HepG2 (cell line): ENCODE measurements around the gene GMNN. TPM values are rescaled to one million over a fixed set of nuclear protein-coding genes. Genes with fewer than 3 reads are reported as not detected.

ENCODE experiments used
- ATAC-seq: fragments of 200-7000 bp; cut with Tn5 transposase; 3 replicates; pipeline ENCODE4 v1.9.1; 2020; ENCODE audit warnings: mild to moderate bottlenecking, moderate library complexity
- BruUV-seq: library from RNA; stranded (reverse); fragments of 400-500 nt; replicated peaks from 2 replicates; lab custom pipeline; 2021; lab: Mats Ljungman, UMichigan
- CTCF ChIA-PET: fragments of 300-600 bp; formaldehyde crosslinking; extraction: SDS; loops from one replicate; lab custom pipeline; 2021; ENCODE audit warnings: low total read pairs, inconsistent platforms, low intra/inter-chr PET ratio; lab: Yijun Ruan, JAX
- POLR2A ChIA-PET: fragments of 350-600 bp; sonication (Branson Sonifier 250); formaldehyde crosslinking; loops from one replicate; lab custom pipeline; 2020; ENCODE audit warnings: antibody characterized with exemption, inconsistent platforms; lab: Yijun Ruan, JAX
- DNase-seq: peaks from one replicate; pipeline ENCODE4 v3.0.0-alpha.2; 2015; ENCODE audit warnings: low spot score
- FAIRE-seq: peaks from 3 replicates; lab custom pipeline; 2011; peaks lifted over from hg19 to GRCh38; lab: Jason Lieb, UNC
- H2AFZ ChIP-seq: one replicate; pipeline ENCODE4 v1.6.1; 2011; ENCODE audit warnings: low read length, inconsistent platforms
- H3K27ac ChIP-seq: fragments of 300-600 bp; 3 replicates; pipeline ENCODE4 v1.8.0; 2011; ENCODE audit warnings: mixed run types, mild to moderate bottlenecking, mixed read lengths, low read length, inconsistent platforms; ENCODE audit not compliant: insufficient read depth; ENCODE audit errors: extremely low read length
- H3K27me3 ChIP-seq, 2 experiments: fragments of 200-600 bp in 1 of 2; 2 replicates in 1 of 2; 3 replicates in 1 of 2; pipeline versions ENCODE4 v1.6.0 to v1.8.0; 2011; ENCODE audit warnings: low read length in 2 of 2, mild to moderate bottlenecking in 2 of 2, moderate library complexity in 2 of 2, inconsistent platforms in 1 of 2; ENCODE audit not compliant: insufficient read depth in 2 of 2, control insufficient read depth in 1 of 2
- H3K36me3 ChIP-seq, 2 experiments: fragments of 200-600 bp in 1 of 2; replicated peaks in 1 of 2; 2 replicates in 1 of 2; 3 replicates in 1 of 2; pipeline versions ENCODE4 v1.5.1 to v1.8.0; 2011; ENCODE audit warnings: low read length in 2 of 2, inconsistent platforms in 1 of 2; ENCODE audit not compliant: insufficient read depth in 2 of 2, control insufficient read depth in 1 of 2
- H3K4me1 ChIP-seq: 2 replicates; pipeline ENCODE4 v1.5.1; 2012; ENCODE audit warnings: low read length, inconsistent platforms; ENCODE audit not compliant: insufficient read depth
- H3K4me2 ChIP-seq: 2 replicates; pipeline ENCODE4 v1.6.0; 2011; ENCODE audit warnings: low read depth, low read length, inconsistent platforms
- H3K4me3 ChIP-seq, 3 experiments: fragments of 200-600 bp in 1 of 3; sonication (generic), shearing (Covaris generic) in 1 of 3; replicated peaks in 1 of 3; 2 replicates each; pipeline ENCODE4 v1.5.1; 2011 to 2016; ENCODE audit warnings: low read length in 3 of 3, inconsistent platforms in 2 of 3, low read depth in 2 of 3, mild to moderate bottlenecking in 2 of 3, control low read depth in 1 of 3, mixed read lengths in 1 of 3; ENCODE audit not compliant: insufficient read depth in 1 of 3
- H3K79me2 ChIP-seq: one replicate; pipeline ENCODE4 v1.6.1; 2011; ENCODE audit warnings: low read length, inconsistent platforms; ENCODE audit not compliant: insufficient read depth
- H3K9ac ChIP-seq: 2 replicates; pipeline ENCODE4 v1.6.0; 2011; ENCODE audit warnings: mild to moderate bottlenecking, low read depth, low read length, inconsistent platforms; ENCODE audit not compliant: insufficient read depth
- H3K9me3 ChIP-seq: 2 replicates; pipeline ENCODE4 v1.5.1; 2012; ENCODE audit warnings: mild to moderate bottlenecking, low read length
- H4K20me1 ChIP-seq: 2 replicates; pipeline ENCODE4 v1.6.0; 2011; ENCODE audit warnings: inconsistent platforms, mild to moderate bottlenecking, low read length, moderate library complexity; ENCODE audit not compliant: insufficient read depth
- ESRRA ChIP-seq: sonication (generic); formaldehyde crosslinking; IDR thresholded peaks from 2 replicates; pipeline ENCODE4 v1.5.1; 2020; ENCODE audit warnings: mild to moderate bottlenecking, low read depth, missing genetic modification reagents
- FIP1L1 ChIP-seq: fragments of 200-400 bp; formaldehyde crosslinking; IDR thresholded peaks from 2 replicates; pipeline ENCODE4 v1.6.1; 2018; ENCODE audit warnings: low read depth, mild to moderate bottlenecking, low read length, moderate library complexity, borderline replicate concordance; ENCODE audit not compliant: insufficient read depth
- MTERF4 ChIP-seq: sonication (generic); formaldehyde crosslinking; IDR thresholded peaks from 2 replicates; pipeline ENCODE4 v1.8.0; 2023; ENCODE audit warnings: mild to moderate bottlenecking, missing genetic modification reagents
- PHF21A ChIP-seq: sonication (generic); formaldehyde crosslinking; IDR thresholded peaks from 2 replicates; pipeline ENCODE4 v1.5.0; 2020; ENCODE audit warnings: mild to moderate bottlenecking, missing genetic modification reagents
- SETDB1 ChIP-seq: sonication (generic); formaldehyde crosslinking; IDR thresholded peaks from 2 replicates; pipeline ENCODE4 v1.5.1; 2020; ENCODE audit warnings: missing genetic modification reagents, mild to moderate bottlenecking, borderline replicate concordance
- TBX3 ChIP-seq: fragments of 450-650 bp; IDR thresholded peaks from 2 replicates; pipeline ENCODE4 v1.6.1; 2017; ENCODE audit warnings: antibody characterized with exemption, mild to moderate bottlenecking, inconsistent platforms, borderline replicate concordance
- ZIK1 ChIP-seq: sonication (generic); formaldehyde crosslinking; IDR thresholded peaks from 2 replicates; pipeline ENCODE4 v1.5.0; 2020; ENCODE audit warnings: mild to moderate bottlenecking, low read depth, missing genetic modification reagents, borderline replicate concordance
- WGBS: methylation state at CpG from one replicate; pipeline ENCODE4 v1.1.6; 2017; ENCODE audit warnings: low lambda C conversion rate; 5-methylcytosine and 5-hydroxymethylcytosine counted together
- in situ Hi-C: cut with HindIII; loops from 2 replicates; pipeline ENCODE4 v1.10.0; 2017; ENCODE audit warnings: low pct_unique_long_range_greater_than_20kb; ENCODE audit not compliant: extremely low pct_ligation_motif_present
- intact Hi-C: fragments of 100-400 bp; cut with micrococcal nuclease; formaldehyde crosslinking; loops from one replicate; pipeline ENCODE4 v1.10.0; 2022; ENCODE audit not compliant: unreplicated experiment
- polyA plus RNA-seq, 8 experiments: library from polyadenylated mRNA; depleted of rRNA in 3 of 8; stranded (reverse) in 7 of 8; unstranded in 1 of 8; fragments of >200 nt; fragmentation: Illumina TruSeq in 4 of 8; extraction: Trizol in 4 of 8; gene quantifications; 2 replicates each; pipeline versions ENCODE4 v1.2.1 to v1.2.3, GENCODE V29; 2011 to 2016; ENCODE audit warnings: low read depth in 4 of 8, missing spikeins in 1 of 8, mixed read lengths in 1 of 8; ENCODE audit not compliant: insufficient read depth in 1 of 8
- total RNA-seq, 5 experiments: library from RNA; depleted of rRNA; stranded (reverse); fragments of >200 nt; fragmentation: Illumina TruSeq; extraction: Trizol; gene quantifications; 2 replicates each; pipeline ENCODE4 v1.2.3, GENCODE V29; 2016; ENCODE audit warnings: low read depth in 1 of 5
- TF ChIP-seq, protein P1 (sequence below): sonication (generic); formaldehyde crosslinking; conservative IDR thresholded peaks from 2 replicates; pipeline ENCODE4 v1.4.0; 2020; ENCODE audit warnings: missing genetic modification reagents
- TF ChIP-seq, protein P2 (sequence below): IDR thresholded peaks from 2 replicates; pipeline ENCODE4 v1.4.0; 2020; ENCODE audit warnings: mild to moderate bottlenecking, missing genetic modification reagents

Gene GMNN
- total and polyA plus RNA-seq, 2 of the 13 experiments (the other 11 are each of a cell fraction or from before 2014, with no cell fraction given): 61.8 to 154 TPM

DNA sequence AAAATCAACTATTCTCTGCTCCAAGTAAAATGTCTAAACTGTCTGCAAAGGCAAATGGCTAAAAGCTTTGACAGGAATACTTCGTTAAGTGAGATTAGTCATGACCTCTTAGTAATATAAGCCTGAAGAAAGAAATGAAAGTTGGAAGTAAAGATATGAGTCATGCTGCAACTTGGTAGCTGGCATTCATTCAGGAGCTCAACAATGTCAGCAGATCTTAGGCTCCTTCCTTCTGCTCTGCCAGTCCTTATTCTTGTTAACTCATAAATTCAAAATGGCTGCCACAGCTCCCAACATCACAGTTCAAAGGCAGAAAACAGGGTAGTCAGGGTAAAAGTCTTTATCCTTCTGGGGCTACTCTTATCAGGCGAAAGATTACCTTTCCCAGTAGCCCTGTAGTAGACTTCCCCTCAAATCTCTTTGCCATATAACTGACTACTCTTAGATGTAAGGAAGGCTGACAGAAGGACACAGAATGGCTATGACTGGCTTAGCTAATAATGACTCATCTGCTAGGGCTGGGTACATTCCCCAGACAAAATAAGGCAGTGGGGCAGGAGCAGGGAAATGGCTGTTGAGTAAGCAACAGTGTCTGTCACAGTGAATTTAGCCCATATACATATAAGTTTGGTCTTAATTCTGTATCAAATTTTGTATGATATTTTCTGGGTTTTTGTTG, 31.3 kb upstream of the GMNN start (continued):
- TF ChIP-seq FIP1L1 (no peak), MTERF4 (CRISPR knock-in tag) (no peak), SETDB1 (CRISPR knock-in tag) (no peak), PHF21A (CRISPR knock-in tag) (no peak)
- TF ChIP-seq, protein P1, sequence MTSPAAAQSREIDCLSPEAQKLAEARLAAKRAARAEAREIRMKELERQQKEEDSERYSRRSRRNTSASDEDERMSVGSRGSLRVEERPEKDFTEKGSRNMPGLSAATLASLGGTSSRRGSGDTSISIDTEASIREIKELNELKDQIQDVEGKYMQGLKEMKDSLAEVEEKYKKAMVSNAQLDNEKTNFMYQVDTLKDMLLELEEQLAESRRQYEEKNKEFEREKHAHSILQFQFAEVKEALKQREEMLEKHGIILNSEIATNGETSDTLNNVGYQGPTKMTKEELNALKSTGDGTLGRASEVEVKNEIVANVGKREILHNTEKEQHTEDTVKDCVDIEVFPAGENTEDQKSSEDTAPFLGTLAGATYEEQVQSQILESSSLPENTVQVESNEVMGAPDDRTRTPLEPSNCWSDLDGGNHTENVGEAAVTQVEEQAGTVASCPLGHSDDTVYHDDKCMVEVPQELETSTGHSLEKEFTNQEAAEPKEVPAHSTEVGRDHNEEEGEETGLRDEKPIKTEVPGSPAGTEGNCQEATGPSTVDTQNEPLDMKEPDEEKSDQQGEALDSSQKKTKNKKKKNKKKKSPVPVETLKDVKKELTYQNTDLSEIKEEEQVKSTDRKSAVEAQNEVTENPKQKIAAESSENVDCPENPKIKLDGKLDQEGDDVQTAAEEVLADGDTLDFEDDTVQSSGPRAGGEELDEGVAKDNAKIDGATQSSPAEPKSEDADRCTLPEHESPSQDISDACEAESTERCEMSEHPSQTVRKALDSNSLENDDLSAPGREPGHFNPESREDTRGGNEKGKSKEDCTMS (CRISPR knock-in tag): no peak

GRCh38 chr6:24743944-24744335, 30.8 kb upstream of the GMNN start:
- no peak for DNase-seq
- peaks cover 0 to 4% of the 10 kb centered on the region in 2 experiments; a peak in 1 of 5 replicates for H3K27me3 ChIP-seq
- no peak for FAIRE-seq
- H3K9me3 ChIP-seq: no peaks in the 10 kb centered on the region
- intact Hi-C loops (no loop called here), in situ Hi-C loops (no loop called here)
- no peak for ATAC-seq
- WGBS: 37% methylated on average over 3 of the region's 3 CpGs
- no TSS peak for BruUV-seq
- H3K4me2 ChIP-seq: no peak overlapping the region
- H3K4me1 ChIP-seq: no peaks in the 10 kb centered on the region
- TF ChIP-seq TBX3 (no peak), ESRRA (CRISPR knock-in tag) (no peak), ZIK1 (CRISPR knock-in tag) (no peak)
- TF ChIP-seq, protein P2, sequence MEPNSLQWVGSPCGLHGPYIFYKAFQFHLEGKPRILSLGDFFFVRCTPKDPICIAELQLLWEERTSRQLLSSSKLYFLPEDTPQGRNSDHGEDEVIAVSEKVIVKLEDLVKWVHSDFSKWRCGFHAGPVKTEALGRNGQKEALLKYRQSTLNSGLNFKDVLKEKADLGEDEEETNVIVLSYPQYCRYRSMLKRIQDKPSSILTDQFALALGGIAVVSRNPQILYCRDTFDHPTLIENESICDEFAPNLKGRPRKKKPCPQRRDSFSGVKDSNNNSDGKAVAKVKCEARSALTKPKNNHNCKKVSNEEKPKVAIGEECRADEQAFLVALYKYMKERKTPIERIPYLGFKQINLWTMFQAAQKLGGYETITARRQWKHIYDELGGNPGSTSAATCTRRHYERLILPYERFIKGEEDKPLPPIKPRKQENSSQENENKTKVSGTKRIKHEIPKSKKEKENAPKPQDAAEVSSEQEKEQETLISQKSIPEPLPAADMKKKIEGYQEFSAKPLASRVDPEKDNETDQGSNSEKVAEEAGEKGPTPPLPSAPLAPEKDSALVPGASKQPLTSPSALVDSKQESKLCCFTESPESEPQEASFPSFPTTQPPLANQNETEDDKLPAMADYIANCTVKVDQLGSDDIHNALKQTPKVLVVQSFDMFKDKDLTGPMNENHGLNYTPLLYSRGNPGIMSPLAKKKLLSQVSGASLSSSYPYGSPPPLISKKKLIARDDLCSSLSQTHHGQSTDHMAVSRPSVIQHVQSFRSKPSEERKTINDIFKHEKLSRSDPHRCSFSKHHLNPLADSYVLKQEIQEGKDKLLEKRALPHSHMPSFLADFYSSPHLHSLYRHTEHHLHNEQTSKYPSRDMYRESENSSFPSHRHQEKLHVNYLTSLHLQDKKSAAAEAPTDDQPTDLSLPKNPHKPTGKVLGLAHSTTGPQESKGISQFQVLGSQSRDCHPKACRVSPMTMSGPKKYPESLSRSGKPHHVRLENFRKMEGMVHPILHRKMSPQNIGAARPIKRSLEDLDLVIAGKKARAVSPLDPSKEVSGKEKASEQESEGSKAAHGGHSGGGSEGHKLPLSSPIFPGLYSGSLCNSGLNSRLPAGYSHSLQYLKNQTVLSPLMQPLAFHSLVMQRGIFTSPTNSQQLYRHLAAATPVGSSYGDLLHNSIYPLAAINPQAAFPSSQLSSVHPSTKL (CRISPR knock-in tag): no peak
- CTCF ChIA-PET: no interaction called here
- H3K27ac ChIP-seq: no peak overlapping the region
- H4K20me1 ChIP-seq: no peaks in the 10 kb centered on the region
- H3K79me2 ChIP-seq: no peaks in the 10 kb centered on the region
- POLR2A ChIA-PET: interaction anchor here (1.3 to 1.7 kb wide), 3 partner anchors 9 to 22 kb away, joined by 3 to 11 read pairs (median 5); no protein-coding TSS in a partner anchor
- no peaks in the 10 kb centered on the region for H3K36me3 ChIP-seq
- H3K4me3 ChIP-seq: no peak overlapping the region
- no peak overlapping the region for H2AFZ ChIP-seq
- H3K9ac ChIP-seq: no peak overlapping the region
